ENCODE data around the gene LRP2.

LRP2 gene

DNA sequence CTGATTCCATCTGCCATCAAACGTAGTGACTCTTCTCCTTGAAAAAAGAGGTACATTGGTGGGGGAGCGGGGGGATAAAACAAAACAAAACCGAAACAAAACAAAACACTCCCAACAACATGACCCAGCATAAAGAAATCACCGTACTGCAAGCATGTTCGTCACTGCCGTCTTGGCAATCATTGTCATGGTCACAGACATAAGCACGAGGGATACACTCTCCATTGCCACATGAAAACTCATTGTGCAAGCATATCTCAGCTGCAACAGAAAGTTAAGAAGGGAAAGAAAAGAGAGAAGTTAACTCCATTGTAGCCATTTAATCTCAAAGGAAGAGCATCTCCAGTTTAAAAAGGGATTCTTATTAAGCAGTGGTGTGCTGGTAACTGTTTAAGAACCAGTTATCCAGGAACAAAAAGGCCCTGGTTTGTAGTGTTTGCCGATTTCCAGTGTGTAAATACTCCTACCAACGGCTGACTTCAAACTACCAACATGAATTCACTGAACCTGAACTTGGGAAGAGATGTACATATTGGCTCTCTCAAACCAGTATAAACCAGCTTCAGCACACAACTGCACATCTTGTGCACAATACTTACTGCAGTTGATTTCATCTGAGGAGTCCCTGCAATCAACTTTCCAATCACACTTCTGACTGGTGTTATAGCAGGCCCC lies 68.2 kb downstream of the LRP2 start:
- no peaks in the 10 kb centered on the region for H3K9me3 ChIP-seq (ENCODE audit: control insufficient read depth, low read length)
- no peaks in the 10 kb centered on the region for H3K36me3 ChIP-seq (ENCODE audit: control insufficient read depth, insufficient read depth, low read length)
- TF ChIP-seq, protein P1, sequence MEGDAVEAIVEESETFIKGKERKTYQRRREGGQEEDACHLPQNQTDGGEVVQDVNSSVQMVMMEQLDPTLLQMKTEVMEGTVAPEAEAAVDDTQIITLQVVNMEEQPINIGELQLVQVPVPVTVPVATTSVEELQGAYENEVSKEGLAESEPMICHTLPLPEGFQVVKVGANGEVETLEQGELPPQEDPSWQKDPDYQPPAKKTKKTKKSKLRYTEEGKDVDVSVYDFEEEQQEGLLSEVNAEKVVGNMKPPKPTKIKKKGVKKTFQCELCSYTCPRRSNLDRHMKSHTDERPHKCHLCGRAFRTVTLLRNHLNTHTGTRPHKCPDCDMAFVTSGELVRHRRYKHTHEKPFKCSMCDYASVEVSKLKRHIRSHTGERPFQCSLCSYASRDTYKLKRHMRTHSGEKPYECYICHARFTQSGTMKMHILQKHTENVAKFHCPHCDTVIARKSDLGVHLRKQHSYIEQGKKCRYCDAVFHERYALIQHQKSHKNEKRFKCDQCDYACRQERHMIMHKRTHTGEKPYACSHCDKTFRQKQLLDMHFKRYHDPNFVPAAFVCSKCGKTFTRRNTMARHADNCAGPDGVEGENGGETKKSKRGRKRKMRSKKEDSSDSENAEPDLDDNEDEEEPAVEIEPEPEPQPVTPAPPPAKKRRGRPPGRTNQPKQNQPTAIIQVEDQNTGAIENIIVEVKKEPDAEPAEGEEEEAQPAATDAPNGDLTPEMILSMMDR (IDR thresholded peaks at IDR 0.05): no peak

DNA sequence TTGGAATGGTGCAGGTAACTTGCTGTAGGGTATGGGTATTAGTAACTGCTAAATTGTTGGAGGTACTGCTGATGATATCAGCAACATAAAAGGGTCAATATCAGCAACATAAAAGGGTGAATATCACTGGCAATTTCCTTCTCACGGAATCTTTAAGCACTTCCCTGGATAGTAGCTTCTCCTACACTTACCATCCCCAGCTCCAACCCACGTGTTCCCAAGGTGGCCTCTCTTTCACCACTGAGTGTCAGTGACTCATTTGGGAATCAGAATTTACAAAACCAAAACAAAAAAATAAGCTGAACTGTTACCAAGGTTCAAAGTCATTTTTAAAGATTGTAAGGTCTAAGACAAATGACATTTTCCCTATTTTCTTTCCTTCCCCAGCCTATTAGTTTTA lies 70.8 kb downstream of the LRP2 start:
- H3K4me1 ChIP-seq: no peaks in the 10 kb centered on the region
- TF ChIP-seq, protein P1 (IDR thresholded peaks at IDR 0.05): no peak
- no peaks in the 10 kb centered on the region for H3K9me3 ChIP-seq (ENCODE audit: control insufficient read depth, low read length)
- H3K27ac ChIP-seq: no peak overlapping the region
- no peak overlapping the region for H2AFZ ChIP-seq
- no peak overlapping the region for H3K4me3 ChIP-seq (ENCODE audit: low read depth, low read length)
- H3K79me2 ChIP-seq: no peaks in the 10 kb centered on the region
- H3K27me3 ChIP-seq (ENCODE audit: control insufficient read depth, insufficient read depth, low read length): no peaks in the 10 kb centered on the region
- no peak overlapping the region for H3K4me2 ChIP-seq (ENCODE audit: low read length)
- H3K36me3 ChIP-seq (ENCODE audit: control insufficient read depth, insufficient read depth, low read length): no peaks in the 10 kb centered on the region
- no peak overlapping the region for H3K9ac ChIP-seq

More for the DNA sequence above, 68.2 kb downstream of the LRP2 start:
- Histone ChIP-seq H3K4me1 (no peaks in the 10 kb centered on the region), H2AFZ (no peak overlapping the region), H3K27me3 (ENCODE audit: control insufficient read depth, insufficient read depth, low read length) (no peaks in the 10 kb centered on the region), H3K4me2 (ENCODE audit: low read length) (no peak overlapping the region), H3K4me3 (ENCODE audit: low read depth, low read length) (no peak overlapping the region), H3K27ac (no peak overlapping the region), H3K9ac (no peak overlapping the region), H3K79me2 (no peaks in the 10 kb centered on the region)

DNA sequence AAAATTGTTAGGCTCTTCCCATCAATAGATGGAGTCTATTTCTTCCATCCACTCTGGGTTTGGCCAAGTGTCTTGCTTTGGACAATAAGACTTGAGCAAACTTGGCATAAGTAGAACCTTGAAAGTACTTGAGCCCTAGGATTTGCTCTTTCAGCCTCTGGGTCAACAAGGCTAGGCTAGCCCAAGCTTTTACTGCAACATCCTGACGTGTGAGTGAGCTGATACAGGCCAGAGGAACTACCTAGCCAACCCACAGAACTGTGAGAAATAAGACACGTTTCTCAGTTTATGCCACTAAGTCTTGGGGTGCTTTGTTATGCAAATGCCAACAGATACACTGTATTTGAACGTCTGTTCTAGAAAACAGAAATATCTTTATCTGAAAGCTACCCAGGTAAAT lies 71.9 kb downstream of the LRP2 start:
- no peak overlapping the region for H3K9ac ChIP-seq
- no peak overlapping the region for H3K4me2 ChIP-seq (ENCODE audit: low read length)
- no peaks in the 10 kb centered on the region for H3K4me1 ChIP-seq
- TF ChIP-seq, protein P1 (IDR thresholded peaks at IDR 0.05): no peak
- no peak overlapping the region for H3K27ac ChIP-seq
- H2AFZ ChIP-seq: no peak overlapping the region
- no peaks in the 10 kb centered on the region for H3K79me2 ChIP-seq
- no peaks in the 10 kb centered on the region for H3K36me3 ChIP-seq (ENCODE audit: control insufficient read depth, insufficient read depth, low read length)
- no peaks in the 10 kb centered on the region for H3K9me3 ChIP-seq (ENCODE audit: control insufficient read depth, low read length)
- H3K27me3 ChIP-seq (ENCODE audit: control insufficient read depth, insufficient read depth, low read length): no peaks in the 10 kb centered on the region
- H3K4me3 ChIP-seq (ENCODE audit: low read depth, low read length): no peak overlapping the region

DNA sequence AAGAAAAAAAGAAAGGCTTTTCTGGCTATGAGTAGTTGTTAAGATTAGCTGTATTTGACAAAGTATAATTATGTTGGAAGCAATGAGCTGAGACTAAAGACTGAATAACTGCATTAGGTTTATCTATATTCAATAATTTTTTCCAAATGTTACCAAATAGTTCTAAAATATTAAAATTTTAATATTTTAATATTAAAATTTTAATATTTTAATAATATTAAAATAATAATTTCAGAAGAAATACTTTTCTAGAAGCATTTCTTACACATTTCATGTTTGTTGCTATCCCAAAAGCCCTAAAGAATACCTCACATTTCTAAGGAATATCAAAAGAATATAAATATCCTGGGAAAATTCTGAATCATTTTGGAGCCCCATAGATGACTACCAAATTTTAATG lies 74.7 kb downstream of the LRP2 start:
- Histone ChIP-seq H3K27me3 (ENCODE audit: control insufficient read depth, insufficient read depth, low read length) (no peaks in the 10 kb centered on the region), H3K9me3 (ENCODE audit: control insufficient read depth, low read length) (no peaks in the 10 kb centered on the region), H3K27ac (no peak overlapping the region), H3K36me3 (ENCODE audit: control insufficient read depth, insufficient read depth, low read length) (no peaks in the 10 kb centered on the region), H3K4me3 (ENCODE audit: low read depth, low read length) (no peak overlapping the region), H3K9ac (no peak overlapping the region), H3K4me2 (ENCODE audit: low read length) (no peak overlapping the region), H3K4me1 (no peaks in the 10 kb centered on the region), H2AFZ (no peak overlapping the region), H3K79me2 (no peaks in the 10 kb centered on the region)
- TF ChIP-seq, protein P1 (IDR thresholded peaks at IDR 0.05): no peak

DNA sequence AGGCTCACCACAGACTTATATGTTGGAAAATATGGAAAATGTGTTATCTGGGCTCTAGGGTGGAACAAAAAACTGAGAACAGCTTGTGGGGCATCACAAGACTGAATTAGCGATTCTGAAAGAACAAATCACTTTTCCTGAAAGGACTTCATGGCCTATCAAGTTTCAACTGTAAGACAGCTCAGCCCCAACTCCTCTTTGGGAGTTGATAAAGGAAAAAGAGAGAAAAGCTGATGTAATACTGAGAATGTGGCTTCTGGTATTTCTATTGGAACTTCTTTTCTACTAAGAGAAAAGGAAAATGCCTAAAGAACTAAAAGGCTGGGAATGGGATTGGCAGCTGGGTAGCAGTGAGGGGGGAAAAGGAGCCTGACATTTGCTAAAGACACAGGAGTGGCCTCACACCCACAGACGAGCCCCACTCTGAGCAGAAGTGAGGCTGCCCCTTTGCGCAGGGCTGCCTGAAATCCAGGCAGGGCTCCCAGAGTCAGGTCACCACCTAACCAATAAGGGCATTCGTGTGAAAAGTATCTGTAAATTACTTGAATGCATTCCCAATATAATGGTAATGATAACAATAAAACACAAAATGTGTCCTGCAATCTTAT lies 75.6 kb downstream of the LRP2 start:
- H3K4me3 ChIP-seq (ENCODE audit: low read depth, low read length): no peak overlapping the region
- no peak overlapping the region for H3K27ac ChIP-seq
- H3K27me3 ChIP-seq (ENCODE audit: control insufficient read depth, insufficient read depth, low read length): no peaks in the 10 kb centered on the region
- no peak overlapping the region for H2AFZ ChIP-seq
- no peaks in the 10 kb centered on the region for H3K4me1 ChIP-seq
- no peaks in the 10 kb centered on the region for H3K9me3 ChIP-seq (ENCODE audit: control insufficient read depth, low read length)
- H3K79me2 ChIP-seq: no peaks in the 10 kb centered on the region
- H3K36me3 ChIP-seq (ENCODE audit: control insufficient read depth, insufficient read depth, low read length): no peaks in the 10 kb centered on the region
- no peak overlapping the region for H3K4me2 ChIP-seq (ENCODE audit: low read length)
- H3K9ac ChIP-seq: no peak overlapping the region
- TF ChIP-seq, protein P1 (IDR thresholded peaks at IDR 0.05): no peak
